Nephron (organoid): ENCODE results near the gene C17orf50.

ENCODE experiments used
- H3K27ac Mint-ChIP-seq, 3 experiments: 2 replicates each; pipeline ENCODE4 v1.8.0; 2020; ENCODE audit warnings: mixed read lengths in 3 of 3, mild to moderate bottlenecking in 2 of 3, moderate library complexity in 1 of 3
- H3K27me3 Mint-ChIP-seq: 2 replicates; pipeline ENCODE4 v1.8.0; 2021; ENCODE audit warnings: low read depth, mild to moderate bottlenecking, moderate library complexity, mixed read lengths
- H3K36me3 Mint-ChIP-seq: 2 replicates; pipeline ENCODE4 v1.8.0; 2020; ENCODE audit warnings: low read depth, mixed read lengths
- H3K4me1 Mint-ChIP-seq: 2 replicates; pipeline ENCODE4 v1.8.0; 2020; ENCODE audit warnings: mixed read lengths
- H3K4me3 Mint-ChIP-seq, 3 experiments: 2 replicates each; pipeline ENCODE4 v1.8.0; 2020; ENCODE audit warnings: mild to moderate bottlenecking in 3 of 3, mixed read lengths in 3 of 3, moderate library complexity in 2 of 3
- H3K9me3 Mint-ChIP-seq: 2 replicates; pipeline ENCODE4 v1.8.0; 2020; ENCODE audit warnings: mixed read lengths
- TF ChIP-seq, protein P1 (sequence below), 3 experiments: fragments of 200-600 bp; sonication (generic); IDR thresholded peaks; one replicate each; pipeline ENCODE4 v1.5.0; 2021; ENCODE audit warnings: antibody characterized with exemption in 3 of 3; ENCODE audit not compliant: unreplicated experiment in 3 of 3

C17orf50 gene

GRCh38 chr17:35740997-35741931 is 19.4 kb upstream of the C17orf50 start:
- H3K9me3 Mint-ChIP-seq, result no peaks in the 10 kb centered on the region
- TF ChIP-seq, protein P1, sequence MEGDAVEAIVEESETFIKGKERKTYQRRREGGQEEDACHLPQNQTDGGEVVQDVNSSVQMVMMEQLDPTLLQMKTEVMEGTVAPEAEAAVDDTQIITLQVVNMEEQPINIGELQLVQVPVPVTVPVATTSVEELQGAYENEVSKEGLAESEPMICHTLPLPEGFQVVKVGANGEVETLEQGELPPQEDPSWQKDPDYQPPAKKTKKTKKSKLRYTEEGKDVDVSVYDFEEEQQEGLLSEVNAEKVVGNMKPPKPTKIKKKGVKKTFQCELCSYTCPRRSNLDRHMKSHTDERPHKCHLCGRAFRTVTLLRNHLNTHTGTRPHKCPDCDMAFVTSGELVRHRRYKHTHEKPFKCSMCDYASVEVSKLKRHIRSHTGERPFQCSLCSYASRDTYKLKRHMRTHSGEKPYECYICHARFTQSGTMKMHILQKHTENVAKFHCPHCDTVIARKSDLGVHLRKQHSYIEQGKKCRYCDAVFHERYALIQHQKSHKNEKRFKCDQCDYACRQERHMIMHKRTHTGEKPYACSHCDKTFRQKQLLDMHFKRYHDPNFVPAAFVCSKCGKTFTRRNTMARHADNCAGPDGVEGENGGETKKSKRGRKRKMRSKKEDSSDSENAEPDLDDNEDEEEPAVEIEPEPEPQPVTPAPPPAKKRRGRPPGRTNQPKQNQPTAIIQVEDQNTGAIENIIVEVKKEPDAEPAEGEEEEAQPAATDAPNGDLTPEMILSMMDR (IDR thresholded peaks at IDR 0.05; ENCODE audit: unreplicated experiment in 3 of 3), result no peak
- H3K4me1 Mint-ChIP-seq, result peaks cover 5% of the 10 kb centered on the region
- peaks cover 45% of the 10 kb centered on the region for H3K27me3 Mint-ChIP-seq
- H3K4me3 Mint-ChIP-seq, result peak overlapping the region in 2 of 3 experiments; percentile 37 to 56
- H3K36me3 Mint-ChIP-seq, result no peaks in the 10 kb centered on the region
- no peak overlapping the region for H3K27ac Mint-ChIP-seq

DNA sequence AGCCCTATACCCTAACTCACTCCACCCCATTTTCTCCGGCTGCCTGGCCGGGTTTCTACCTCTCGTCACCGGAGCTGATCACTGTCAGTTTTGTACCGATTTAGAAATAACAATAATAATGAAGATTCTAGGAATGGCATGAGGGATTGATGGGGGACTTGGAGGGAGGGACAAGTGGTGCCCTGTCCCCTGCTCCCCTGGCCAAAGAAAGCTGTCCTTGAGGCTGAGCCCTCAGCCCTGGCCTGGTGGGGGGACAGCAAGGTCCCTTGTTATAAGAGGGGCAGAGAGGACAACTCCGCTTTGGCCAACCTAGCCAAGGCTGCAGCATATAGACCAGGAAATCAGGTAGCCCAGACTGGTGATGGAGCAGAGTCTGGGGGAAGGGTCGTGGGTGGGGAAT is 18.2 kb upstream of the C17orf50 start:
- no peak overlapping the region for H3K4me3 Mint-ChIP-seq
- H3K27me3 Mint-ChIP-seq, result peaks cover 50% of the 10 kb centered on the region
- TF ChIP-seq, protein P1 (IDR thresholded peaks at IDR 0.05; ENCODE audit: unreplicated experiment in 3 of 3), result no peak
- peaks cover 5% of the 10 kb centered on the region for H3K4me1 Mint-ChIP-seq
- no peak overlapping the region for H3K27ac Mint-ChIP-seq
- no peaks in the 10 kb centered on the region for H3K9me3 Mint-ChIP-seq
- H3K36me3 Mint-ChIP-seq, result no peaks in the 10 kb centered on the region

DNA sequence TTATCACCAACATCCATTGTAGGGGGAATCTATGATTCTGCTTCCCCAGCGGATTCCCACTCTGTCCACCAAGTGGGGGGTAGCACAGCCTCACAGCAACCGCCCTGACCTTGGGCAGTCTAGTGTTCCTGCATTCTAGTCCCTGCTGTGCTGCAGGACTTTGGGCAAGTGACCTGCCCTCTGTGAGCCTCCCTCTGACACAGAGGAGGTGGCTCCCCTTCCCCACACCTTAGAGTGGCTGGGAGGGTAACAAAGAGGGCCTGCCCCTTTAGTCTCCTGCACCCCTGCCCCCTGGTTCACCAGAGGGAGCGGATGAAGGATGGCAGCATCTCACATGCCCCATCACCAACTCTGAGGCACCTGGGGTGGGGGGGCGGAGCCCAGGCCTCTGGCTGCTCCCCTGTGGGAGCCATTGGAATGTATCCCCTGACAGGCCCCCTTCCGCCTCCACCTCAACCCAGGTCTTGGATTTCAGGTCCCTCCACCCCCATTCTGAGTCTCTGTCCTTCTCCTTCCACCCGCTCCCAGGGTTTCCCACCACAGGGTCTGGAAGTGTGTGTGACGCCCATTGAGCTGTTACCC is 17.7 kb upstream of the C17orf50 start:
- TF ChIP-seq, protein P1 (IDR thresholded peaks at IDR 0.05; ENCODE audit: unreplicated experiment in 3 of 3), result no peak
- no peaks in the 10 kb centered on the region for H3K9me3 Mint-ChIP-seq
- peaks cover 5% of the 10 kb centered on the region for H3K4me1 Mint-ChIP-seq
- no peak overlapping the region for H3K27ac Mint-ChIP-seq
- H3K4me3 Mint-ChIP-seq, result no peak overlapping the region
- no peaks in the 10 kb centered on the region for H3K36me3 Mint-ChIP-seq
- H3K27me3 Mint-ChIP-seq, result peaks cover 53% of the 10 kb centered on the region

GRCh38 chr17:35743626-35744328 is 16.9 kb upstream of the C17orf50 start:
- H3K4me1 Mint-ChIP-seq, result peaks cover 5% of the 10 kb centered on the region
- TF ChIP-seq, protein P1 (IDR thresholded peaks at IDR 0.05; ENCODE audit: unreplicated experiment in 3 of 3), result no peak
- peaks cover 53% of the 10 kb centered on the region for H3K27me3 Mint-ChIP-seq
- H3K27ac Mint-ChIP-seq, result no peak overlapping the region
- H3K9me3 Mint-ChIP-seq, result no peaks in the 10 kb centered on the region
- H3K4me3 Mint-ChIP-seq, result no peak overlapping the region
- no peaks in the 10 kb centered on the region for H3K36me3 Mint-ChIP-seq

DNA sequence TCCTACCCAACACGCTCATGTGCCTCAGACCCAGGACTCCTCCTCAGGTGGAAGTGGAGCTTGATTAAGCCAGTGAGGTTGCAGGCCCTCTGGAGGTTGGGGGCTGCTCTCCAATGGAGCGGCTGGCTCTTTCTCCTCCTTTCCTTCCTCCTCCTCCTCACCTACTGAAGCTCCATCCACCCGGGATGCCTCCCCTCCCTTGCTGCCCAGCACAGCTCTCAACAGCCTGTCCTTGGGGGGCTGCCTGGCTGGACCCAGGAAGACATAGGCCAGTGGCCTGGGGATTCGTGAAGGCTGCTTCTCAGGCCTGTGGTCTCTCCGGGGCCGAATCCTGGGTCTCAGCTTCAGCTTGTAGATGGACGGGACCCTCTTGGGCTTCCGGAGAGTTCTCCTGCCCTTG is 15.9 kb upstream of the C17orf50 start:
- TF ChIP-seq, protein P1 (IDR thresholded peaks at IDR 0.05; ENCODE audit: unreplicated experiment in 3 of 3), result no peak
- Mint-ChIP-seq H3K4me3 (no peak overlapping the region), H3K27me3 (peaks cover 55% of the 10 kb centered on the region), H3K36me3 (no peaks in the 10 kb centered on the region), H3K9me3 (no peaks in the 10 kb centered on the region), H3K27ac (no peak overlapping the region), H3K4me1 (peaks cover 5% of the 10 kb centered on the region)
